Fibroblast of mammary gland (primary cell): ENCODE measurements around the gene CDYL2.
"Not testable (repeated sequence)": the region's sequence is repeated elsewhere in the genome, so short reads cannot be mapped to it uniquely, and the experiment has no call there.

Experiments
- DNase-seq: peaks from one replicate; pipeline ENCODE4 v3.0.0-alpha.2; 2010; ENCODE audit warnings: low read depth
- H3K4me3 ChIP-seq: 2 replicates; pipeline ENCODE4 v1.5.1; 2011; ENCODE audit warnings: low read depth, mild to moderate bottlenecking, low read length, moderate library complexity; ENCODE audit not compliant: control insufficient read depth
- TF ChIP-seq, protein P1 (sequence below): conservative IDR thresholded peaks from 2 replicates; pipeline ENCODE4 v1.5.1; 2011; ENCODE audit warnings: low read depth, low read length, inconsistent platforms; ENCODE audit not compliant: control insufficient read depth, insufficient read depth

Gene CDYL2

DNA sequence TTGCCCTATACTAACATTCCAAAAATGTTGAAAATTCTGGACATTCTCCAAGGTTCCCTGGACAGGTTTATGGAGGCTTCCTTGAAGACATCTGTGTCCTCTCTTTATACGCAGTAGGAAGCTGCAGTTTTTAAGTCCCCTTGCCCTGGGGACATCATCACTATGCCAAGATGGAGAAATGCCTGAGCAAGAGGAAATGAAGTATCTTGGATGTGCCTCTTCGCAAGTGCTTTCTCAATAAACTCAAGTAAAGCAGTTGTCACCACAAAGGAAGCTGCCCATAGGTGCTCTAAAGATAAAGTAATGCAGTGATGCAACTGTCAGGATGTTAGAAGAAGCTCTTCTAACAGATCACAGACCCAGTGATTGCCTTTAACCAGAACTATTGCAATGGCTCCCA lies 71.0 kb downstream of the CDYL2 start:
- TF ChIP-seq, protein P1, sequence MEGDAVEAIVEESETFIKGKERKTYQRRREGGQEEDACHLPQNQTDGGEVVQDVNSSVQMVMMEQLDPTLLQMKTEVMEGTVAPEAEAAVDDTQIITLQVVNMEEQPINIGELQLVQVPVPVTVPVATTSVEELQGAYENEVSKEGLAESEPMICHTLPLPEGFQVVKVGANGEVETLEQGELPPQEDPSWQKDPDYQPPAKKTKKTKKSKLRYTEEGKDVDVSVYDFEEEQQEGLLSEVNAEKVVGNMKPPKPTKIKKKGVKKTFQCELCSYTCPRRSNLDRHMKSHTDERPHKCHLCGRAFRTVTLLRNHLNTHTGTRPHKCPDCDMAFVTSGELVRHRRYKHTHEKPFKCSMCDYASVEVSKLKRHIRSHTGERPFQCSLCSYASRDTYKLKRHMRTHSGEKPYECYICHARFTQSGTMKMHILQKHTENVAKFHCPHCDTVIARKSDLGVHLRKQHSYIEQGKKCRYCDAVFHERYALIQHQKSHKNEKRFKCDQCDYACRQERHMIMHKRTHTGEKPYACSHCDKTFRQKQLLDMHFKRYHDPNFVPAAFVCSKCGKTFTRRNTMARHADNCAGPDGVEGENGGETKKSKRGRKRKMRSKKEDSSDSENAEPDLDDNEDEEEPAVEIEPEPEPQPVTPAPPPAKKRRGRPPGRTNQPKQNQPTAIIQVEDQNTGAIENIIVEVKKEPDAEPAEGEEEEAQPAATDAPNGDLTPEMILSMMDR, result no peak
- H3K4me3 ChIP-seq, result no peak overlapping the region
- DNase-seq, result no peak

DNA sequence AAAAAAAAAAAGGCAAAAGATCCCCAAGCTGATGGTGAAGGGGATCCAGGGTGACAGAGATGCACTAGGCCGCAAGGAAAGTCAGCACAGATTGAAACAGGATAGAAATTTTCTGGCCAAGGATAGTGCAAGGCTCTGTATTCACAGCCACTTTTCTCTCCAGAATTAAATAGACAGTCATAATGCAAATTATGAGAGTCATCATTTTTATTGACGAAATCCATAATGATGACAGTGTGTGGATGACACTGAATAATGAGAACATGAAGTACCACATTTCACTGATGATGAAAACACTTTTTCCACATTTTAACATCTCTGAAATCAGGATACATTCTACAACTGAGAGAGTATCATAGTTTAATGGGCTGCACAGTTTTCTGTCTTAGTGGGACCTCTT lies 72.5 kb downstream of the CDYL2 start:
- TF ChIP-seq, protein P1, result no peak
- no peak for DNase-seq
- no peak overlapping the region for H3K4me3 ChIP-seq

DNA sequence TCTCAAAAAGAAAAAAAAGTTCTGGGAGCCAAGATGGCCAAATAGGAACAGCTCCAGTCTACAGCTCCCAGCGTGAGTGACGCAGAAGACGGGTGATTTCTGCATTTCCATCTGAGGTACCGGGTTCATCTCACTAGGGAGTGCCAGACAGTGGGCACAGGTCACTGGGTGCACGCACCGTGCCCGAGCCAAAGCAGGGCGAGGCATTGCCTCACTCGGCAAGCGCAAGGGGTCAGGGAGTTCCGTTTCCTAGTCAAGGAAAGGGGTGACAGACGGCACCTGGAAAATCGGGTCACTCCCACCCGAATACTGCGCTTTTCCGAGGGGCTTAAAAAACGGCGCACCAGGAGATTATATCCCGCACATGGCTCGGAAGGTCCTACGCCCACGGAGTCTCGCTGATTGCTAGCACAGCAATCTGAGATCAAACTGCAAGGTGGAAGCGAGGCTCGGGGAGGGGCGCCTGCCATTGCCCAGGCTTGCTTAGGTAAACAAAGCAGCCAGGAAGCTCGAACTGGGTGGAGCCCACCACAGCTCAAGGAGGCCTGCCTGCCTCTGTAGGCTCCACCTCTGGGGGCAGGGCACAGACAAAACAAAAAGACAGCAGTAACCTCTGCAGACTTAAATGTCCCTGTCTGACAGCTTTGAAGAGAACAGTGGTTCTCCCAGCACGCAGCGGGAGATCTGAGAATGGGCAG lies 77.2 kb downstream of the CDYL2 start:
- DNase-seq, H3K4me3 ChIP-seq: not testable (repeated sequence)

DNA sequence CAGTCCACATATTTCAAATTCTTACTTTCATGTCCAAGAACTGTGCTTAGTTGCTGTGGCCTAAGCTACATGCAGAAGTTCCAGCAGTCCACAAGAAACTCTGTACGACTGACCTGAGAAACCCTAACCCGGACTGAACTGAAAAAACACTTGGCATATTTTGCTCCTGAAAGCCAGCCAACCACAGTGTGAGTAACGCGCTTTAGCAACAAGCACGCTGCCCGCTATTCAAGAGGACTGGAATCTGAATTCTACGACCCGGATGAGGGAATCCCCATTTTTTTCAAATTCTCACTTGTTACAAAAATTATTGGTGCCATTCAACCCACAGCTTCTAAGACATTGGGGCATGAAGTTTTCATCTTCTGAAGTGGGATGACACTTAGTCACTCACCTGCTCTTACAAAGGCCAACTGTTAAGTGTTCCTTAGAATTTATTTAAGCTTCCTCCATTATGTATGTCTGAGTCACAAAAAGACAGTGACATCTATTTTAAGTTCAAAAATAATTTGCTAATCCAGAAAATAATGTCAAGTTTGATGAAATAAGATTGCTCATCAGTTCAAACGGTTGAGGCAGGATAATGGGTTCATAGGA lies 78.7 kb downstream of the CDYL2 start:
- peak; percentile 6 for DNase-seq
- TF ChIP-seq, protein P1, result no peak
- no peak overlapping the region for H3K4me3 ChIP-seq

DNA sequence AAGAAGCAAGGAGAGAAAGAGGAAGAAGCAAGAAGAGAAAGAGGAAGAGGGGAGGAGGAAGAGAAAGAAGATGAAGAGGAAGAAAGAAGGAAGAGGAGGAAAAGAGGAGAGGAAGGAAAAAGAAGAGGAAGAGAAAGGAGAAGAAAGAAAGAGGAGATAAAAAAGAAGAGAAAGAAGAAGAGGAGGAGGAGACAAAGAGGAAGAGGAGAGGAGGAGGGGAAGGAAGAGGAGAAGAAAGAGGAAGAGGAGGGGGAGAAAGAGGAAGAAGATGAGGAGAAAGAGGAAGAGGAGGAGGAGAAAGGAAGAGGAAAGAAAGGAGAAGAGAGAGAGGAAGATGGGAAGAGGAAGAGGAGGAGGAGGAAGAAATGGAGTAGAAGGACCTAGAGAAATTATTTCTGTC lies 80.4 kb downstream of the CDYL2 start:
- no peak for DNase-seq
- no peak overlapping the region for H3K4me3 ChIP-seq
- TF ChIP-seq, protein P1, result no peak

DNA sequence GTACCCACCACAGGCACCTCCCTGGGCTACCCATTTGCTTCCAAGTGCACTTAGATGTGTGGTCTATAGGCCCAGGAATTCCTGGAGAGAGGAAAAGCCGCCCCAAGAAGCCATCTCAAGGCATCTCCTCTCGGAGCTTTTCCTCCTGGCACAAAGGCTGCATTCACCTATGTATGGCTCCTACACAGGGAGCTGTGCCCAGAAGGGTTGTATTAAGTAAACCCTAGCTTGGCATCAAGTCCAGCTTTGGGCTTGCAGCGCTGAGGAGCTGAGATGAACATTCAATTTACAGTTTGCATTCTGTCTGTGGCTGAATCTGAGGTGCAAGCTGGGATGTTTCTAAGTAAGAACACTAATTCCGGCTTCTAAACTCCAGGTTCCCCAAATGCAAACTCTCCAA lies 81.3 kb downstream of the CDYL2 start:
- no peak overlapping the region for H3K4me3 ChIP-seq
- TF ChIP-seq, protein P1, result no peak
- no peak for DNase-seq

DNA sequence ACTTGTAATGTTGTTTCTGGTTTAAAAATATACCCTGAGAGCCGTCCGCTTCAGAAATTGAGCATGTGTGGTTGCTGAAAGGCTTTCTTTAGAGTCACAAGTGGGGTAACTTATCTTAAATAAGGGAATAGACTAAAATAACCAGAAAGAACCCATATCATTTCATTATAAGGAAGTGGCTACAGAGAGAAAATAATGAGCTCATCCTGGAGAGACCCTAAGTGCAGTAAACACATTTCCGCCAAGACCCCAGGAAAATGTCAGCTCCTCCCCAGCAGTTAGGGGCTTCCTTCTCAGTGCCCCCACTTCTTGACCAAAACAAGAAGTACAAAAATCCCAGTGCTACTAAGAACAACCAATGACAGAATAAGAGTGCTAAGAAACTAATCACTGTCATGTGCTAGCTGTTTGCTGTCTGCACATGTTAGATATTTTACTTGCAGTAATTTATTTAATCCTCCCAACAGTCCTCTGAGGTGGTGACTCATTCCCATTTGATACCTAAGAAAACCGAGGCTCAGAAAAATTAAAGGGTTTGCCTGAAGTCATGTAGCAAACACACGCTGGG lies 83.5 kb downstream of the CDYL2 start:
- H3K4me3 ChIP-seq, result no peak overlapping the region
- TF ChIP-seq, protein P1, result no peak
- peak; percentile 19 for DNase-seq
